NCI-H748 (cell line): ENCODE measurements around the gene KCNK3.

ENCODE experiments used
- DNase-seq: peaks from one replicate; lab custom pipeline; 2025; ENCODE audit not compliant: unreplicated experiment; lab: John Stamatoyannopoulos, UW

Gene KCNK3

DNA sequence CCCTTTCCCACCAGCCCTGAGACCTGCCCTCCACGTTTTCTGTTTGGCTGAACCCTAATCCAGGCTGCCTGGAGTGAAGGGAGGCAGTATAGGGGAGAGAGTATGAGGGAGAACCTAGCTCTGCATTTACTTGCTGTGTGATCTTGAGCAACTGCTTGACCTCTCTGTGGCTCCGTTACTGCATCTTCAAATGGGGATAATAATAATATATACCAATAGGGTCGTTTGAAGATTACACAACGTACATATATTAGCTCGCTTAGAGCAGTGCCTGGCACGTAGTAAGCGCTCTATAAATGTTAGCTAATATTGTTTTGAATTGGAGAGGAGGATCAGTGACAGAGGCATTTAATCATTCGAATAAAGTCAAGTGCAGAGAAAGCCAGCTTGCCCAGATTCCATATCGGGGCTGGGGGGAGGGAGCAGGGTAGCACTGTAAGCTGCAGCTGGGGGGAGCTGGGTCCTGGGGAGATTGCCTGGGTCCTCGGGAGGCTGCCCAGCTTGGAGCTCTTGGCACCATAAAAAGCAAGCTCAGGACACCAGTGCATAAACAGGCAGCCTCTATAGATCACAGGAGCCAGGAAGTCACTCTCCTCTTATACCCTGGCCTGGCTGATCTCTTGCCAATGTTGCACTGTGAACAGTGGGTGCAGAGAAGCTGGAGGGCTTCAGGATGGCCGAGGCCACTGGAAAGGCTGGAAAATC, 19.1 kb downstream of the KCNK3 start:
- DNase-seq, result no peak

DNA sequence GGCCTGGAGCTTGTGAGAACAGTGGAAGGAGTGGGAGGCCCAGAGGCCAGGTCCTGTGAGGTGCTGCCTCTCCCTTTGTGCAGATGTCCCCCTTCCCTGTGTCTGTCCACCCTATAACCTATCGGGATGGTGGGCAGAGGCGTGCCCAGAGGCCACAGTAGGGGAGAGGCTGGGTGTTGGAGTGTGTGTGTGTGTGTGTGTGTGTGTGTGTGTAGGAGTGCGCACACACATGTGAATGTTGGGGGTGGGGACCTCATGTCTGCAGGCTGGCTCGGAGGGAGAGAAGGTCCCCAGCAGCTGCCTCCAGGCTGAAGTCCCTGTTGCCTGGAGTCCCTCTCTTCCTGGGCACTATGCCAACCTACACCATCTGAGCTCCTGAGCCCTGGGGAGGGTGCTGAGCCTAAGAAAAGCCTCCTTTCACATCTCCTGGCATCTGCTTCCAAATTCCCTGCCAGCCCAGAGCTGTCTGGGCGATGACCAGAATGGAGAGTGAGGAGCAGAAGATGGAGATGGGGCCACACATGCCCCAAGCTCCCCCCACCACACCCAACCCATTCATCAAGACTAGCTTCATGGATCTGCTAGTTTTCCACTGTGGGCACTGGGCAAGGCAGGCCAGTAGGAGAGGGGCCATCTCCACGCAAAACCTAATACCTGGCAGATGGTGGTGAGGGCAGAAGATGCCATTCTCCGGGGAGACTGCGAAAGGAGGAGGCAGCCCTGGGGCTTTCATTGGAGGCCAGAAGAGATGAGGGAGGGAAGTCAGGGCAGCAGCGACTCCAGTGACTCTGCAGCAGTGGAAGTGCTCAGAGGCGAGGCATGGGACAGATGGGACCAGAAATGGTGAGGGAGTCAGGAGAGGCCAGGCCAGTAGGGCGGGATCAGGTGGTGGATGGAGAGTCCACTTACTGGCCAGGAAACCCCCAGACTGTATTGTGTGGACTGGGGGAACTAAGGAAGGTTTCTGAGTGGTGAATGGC, 20.3 kb downstream of the KCNK3 start:
- DNase-seq, result peak; percentile 24

GRCh38 chr2:26715528-26716270, 23.2 kb downstream of the KCNK3 start:
- DNase-seq, result no peak

- DNase-seq, result no peak
These were observed 23.8 kb downstream of the KCNK3 start for GRCh38 chr2:26716340-26716739.

GRCh38 chr2:26716769-26717168, 24.2 kb downstream of the KCNK3 start:
- no peak for DNase-seq

DNA sequence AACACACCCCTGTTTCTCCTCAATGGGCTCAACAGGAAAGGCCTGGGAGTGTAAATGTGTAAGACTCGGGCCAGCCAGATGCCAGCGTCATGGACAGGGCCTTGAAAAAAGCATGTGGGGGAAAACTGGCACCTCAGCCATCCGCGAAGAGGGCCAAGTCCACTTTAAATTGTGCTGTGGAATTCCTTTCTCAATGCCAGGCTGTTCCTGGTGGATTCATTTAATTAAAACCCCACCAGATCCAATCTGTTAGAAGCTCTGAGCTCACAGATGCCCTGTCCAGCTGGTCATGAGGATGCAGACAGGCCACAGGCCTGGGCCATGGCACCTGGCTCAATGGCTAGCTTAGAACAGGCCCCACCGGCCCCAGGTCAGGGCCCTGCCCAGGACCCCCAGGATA, 24.8 kb downstream of the KCNK3 start:
- no peak for DNase-seq

GRCh38 chr2:26718949-26719686, 26.6 kb downstream of the KCNK3 start:
- DNase-seq, result no peak

GRCh38 chr2:26720322-26721114, 28.0 kb downstream of the KCNK3 start:
- DNase-seq, result no peak

GRCh38 chr2:26721115-26722032, 28.9 kb downstream of the KCNK3 start:
- DNase-seq, result no peak

DNA sequence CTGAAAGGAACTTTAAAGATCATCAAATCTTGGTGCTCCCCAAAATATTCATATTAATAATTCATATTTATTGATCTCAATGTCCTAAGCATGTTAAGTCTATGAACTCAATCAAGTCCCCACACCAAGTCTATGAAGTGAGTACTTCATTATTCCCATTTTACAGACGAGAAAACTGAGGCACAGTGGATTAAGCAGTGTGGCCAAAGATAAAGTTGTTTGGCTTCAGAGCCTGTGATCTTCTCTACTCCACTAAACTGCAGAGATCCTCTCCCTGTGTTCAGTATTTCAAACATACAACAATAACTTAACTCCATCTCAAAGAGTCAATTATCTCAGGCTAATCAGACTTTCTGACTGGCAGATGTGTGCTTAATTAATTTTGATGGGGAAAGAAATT, 29.8 kb downstream of the KCNK3 start:
- no peak for DNase-seq

DNA sequence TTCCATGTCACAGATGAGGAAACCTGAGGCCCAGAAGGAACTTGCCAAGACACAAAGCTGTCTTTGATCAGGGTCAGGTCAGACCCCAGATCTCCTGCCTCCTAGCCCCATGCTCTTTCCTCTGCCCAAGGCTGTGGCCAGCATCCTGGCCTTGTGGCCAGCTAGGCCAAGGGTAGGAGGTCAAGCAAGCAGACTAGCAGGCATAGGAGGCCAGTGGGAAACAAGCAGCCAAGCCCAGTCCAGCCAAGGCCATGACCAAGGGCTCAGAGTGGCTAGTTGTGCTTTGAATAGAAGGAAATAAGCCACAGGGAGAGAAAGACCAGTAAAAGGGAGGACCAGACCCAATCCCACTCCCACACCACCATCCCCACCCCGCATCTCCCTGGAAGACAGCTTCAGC, 30.4 kb downstream of the KCNK3 start:
- no peak for DNase-seq

DNA sequence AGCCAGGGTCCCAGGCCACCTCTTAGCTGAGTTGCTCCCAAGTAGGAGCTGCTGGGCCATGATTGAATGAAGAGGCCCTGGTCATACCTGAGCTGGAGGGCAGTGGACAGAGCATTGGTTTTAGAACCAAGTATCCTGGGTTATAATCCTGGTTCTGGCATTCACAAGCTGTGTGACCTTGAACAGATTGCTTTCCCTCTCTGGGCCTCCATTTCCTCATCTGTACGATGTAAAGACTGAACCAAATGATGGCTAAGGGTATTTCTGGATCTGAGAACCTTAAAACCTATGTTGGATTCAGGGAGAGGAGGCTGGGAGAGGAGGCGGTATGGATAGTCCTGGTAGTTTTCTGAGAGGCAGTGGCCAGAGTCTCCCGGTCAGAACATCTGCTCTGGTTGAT, 31.0 kb downstream of the KCNK3 start:
- DNase-seq, result no peak

GRCh38 chr2:26723991-26724750, 31.6 kb downstream of the KCNK3 start:
- no peak for DNase-seq

GRCh38 chr2:26724784-26725520, 32.4 kb downstream of the KCNK3 start:
- no peak for DNase-seq

DNA sequence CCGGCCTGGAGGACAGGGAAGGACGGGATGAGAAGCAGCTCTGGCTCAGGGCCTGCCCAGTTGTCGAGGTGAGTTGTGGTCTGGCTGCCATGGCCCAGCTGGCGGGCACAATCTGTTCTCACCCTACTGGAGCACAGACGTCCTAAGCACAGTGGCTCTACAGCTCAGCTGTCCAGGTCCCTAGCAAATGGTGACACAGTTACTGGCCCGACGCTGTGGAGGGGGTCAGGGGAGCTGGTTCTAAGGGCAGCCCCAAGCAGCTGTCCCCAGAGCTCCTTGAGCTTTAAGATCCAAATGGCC, 32.9 kb downstream of the KCNK3 start:
- DNase-seq, result no peak

DNA sequence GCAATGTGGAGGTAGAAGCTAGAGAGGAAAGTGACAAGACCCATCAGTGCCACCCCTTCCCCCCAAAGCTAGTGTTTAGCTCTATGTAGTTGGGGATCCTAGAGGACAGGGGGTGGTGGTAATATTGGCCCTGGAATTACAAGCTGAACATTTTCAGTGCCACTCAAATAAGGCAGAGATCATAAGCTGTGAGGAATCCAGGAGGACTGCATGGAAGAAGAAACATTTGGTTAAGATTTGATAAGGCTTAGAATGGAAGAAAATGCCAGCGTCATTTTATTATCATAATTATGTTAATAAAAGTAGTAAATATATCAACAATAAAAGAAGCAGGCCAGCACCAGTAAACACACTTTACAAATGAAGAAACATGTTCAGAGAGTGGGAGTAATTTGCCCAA, 33.7 kb downstream of the KCNK3 start:
- no peak for DNase-seq

- DNase-seq, result no peak
These were observed 35.4 kb downstream of the KCNK3 start for GRCh38 chr2:26727641-26728561.
